ENCODE data around the gene MTMR3.
A peak's percentile ranks its signal among the peaks of the same experiment; 100 is the strongest.
"Not testable (repeated sequence)": the region's sequence is repeated elsewhere in the genome, so short reads cannot be mapped to it uniquely, and the experiment has no call there.

The MTMR3 gene

GRCh38 chr22:29958170-29958569 lies 75.2 kb downstream of the MTMR3 start:
- DNase-seq: no peak

GRCh38 chr22:29964776-29965175 lies 81.8 kb downstream of the MTMR3 start:
- DNase-seq: no peak

GRCh38 chr22:29967461-29967860 lies 84.5 kb downstream of the MTMR3 start:
- no peak for DNase-seq

- no peak for DNase-seq
Observed at GRCh38 chr22:29971607-29972006, 88.6 kb downstream of the MTMR3 start.

- peak in 2 of 58 donors; percentile 3 to 5 for DNase-seq
Observed at GRCh38 chr22:29972121-29972520, 89.1 kb downstream of the MTMR3 start.

GRCh38 chr22:29973269-29973668 lies 90.3 kb downstream of the MTMR3 start:
- no peak for DNase-seq

GRCh38 chr22:29973680-29974079 lies 90.7 kb downstream of the MTMR3 start:
- DNase-seq: not testable (repeated sequence)

- no peak for DNase-seq
Observed at GRCh38 chr22:29975494-29975893, 92.5 kb downstream of the MTMR3 start.

- no peak for DNase-seq
Observed at GRCh38 chr22:29977107-29977506, 94.1 kb downstream of the MTMR3 start.

- DNase-seq: no peak
Observed at GRCh38 chr22:29979777-29980321, 96.9 kb downstream of the MTMR3 start.

GRCh38 chr22:29983296-29983917 lies 100.4 kb downstream of the MTMR3 start:
- DNase-seq: no peak

- no peak for DNase-seq
Observed at GRCh38 chr22:29985912-29986311, 102.9 kb downstream of the MTMR3 start.

GRCh38 chr22:29987137-29987536 lies 104.2 kb downstream of the MTMR3 start:
- DNase-seq: peak in 40 of 58 donors; percentile 5 to 77 (median 27)

- DNase-seq: no peak
Observed at GRCh38 chr22:29988719-29989118, 105.7 kb downstream of the MTMR3 start.

- DNase-seq: no peak
Observed at GRCh38 chr22:29989446-29989845, 106.5 kb downstream of the MTMR3 start.

- no peak for DNase-seq
Observed at GRCh38 chr22:29992341-29993275, 109.6 kb downstream of the MTMR3 start.

- DNase-seq: no peak
Observed at GRCh38 chr22:29994027-29994715, 111.2 kb downstream of the MTMR3 start.

GRCh38 chr22:29994943-29995342 lies 112.0 kb downstream of the MTMR3 start:
- no peak for DNase-seq

GRCh38 chr22:29997107-29997506 lies 114.1 kb downstream of the MTMR3 start:
- no peak for DNase-seq

GRCh38 chr22:29997516-29997915 lies 114.5 kb downstream of the MTMR3 start:
- DNase-seq: no peak

GRCh38 chr22:29998627-29999384 lies 115.8 kb downstream of the MTMR3 start:
- no peak for DNase-seq
